Motor neuron (in vitro differentiated cells): ENCODE measurements around the gene GINS2. TPM values are rescaled to one million over a fixed set of nuclear protein-coding genes. Genes with fewer than 3 reads are reported as not detected.

Source experiments
- ATAC-seq, 8 experiments: fragments of 200-7000 bp; cut with Tn5 transposase; replicated peaks in 6 of 8; 2 replicates each; pipeline ENCODE4 v1.8.0; 2021; ENCODE audit warnings: mild to moderate bottlenecking in 8 of 8, moderate library complexity in 8 of 8
- H3K27ac ChIP-seq, 2 donors: fragments of 250-450 bp; sonication (Bioruptor Pico); 2 replicates each; pipeline ENCODE4 v1.9.0; 2021; ENCODE audit warnings: antibody characterized with exemption in 2 of 2, mild to moderate bottlenecking in 2 of 2, moderate library complexity in 1 of 2
- H3K4me1 ChIP-seq, 2 donors: fragments of 250-450 bp; sonication (Bioruptor Pico); replicated peaks in 1 of 2; 2 replicates each; pipeline ENCODE4 v1.6.1; 2021; ENCODE audit warnings: antibody characterized with exemption in 2 of 2, mild to moderate bottlenecking in 2 of 2, moderate library complexity in 1 of 2
- H3K4me3 ChIP-seq, 5 donors: fragments of 250-450 bp; sonication (Bioruptor Pico); 2 replicates each; pipeline ENCODE4 v1.9.0; 2021; ENCODE audit warnings: antibody characterized with exemption in 5 of 5, mild to moderate bottlenecking in 5 of 5, moderate library complexity in 4 of 5
- WGBS, 10 experiments: fragments of 450-650 bp; shearing (Covaris generic); methylation state at CpG; one replicate each; pipeline ENCODE4 v1.0.0; 2022; 5-methylcytosine and 5-hydroxymethylcytosine counted together
- in situ Hi-C, 9 experiments: fragments of 400-800 bp; cut with MboI; loops; one replicate each; pipeline ENCODE4 v1.15.0; 2021; ENCODE audit warnings: low sequenced_read_pairs in 9 of 9, low pct_unique_long_range_greater_than_20kb in 2 of 9; ENCODE audit not compliant: unreplicated experiment in 9 of 9
- total RNA-seq, 8 experiments: library from RNA; unstranded; fragments of 300-600 nt; gene quantifications; 2 replicates each; pipeline versions ENCODE4 v1.2.3 to v1.2.4, GENCODE V29; 2022

The GINS2 gene
- total RNA-seq, 8 experiments from 2014 or later, result 0.25 to 26.1 (median 5.3) TPM

DNA sequence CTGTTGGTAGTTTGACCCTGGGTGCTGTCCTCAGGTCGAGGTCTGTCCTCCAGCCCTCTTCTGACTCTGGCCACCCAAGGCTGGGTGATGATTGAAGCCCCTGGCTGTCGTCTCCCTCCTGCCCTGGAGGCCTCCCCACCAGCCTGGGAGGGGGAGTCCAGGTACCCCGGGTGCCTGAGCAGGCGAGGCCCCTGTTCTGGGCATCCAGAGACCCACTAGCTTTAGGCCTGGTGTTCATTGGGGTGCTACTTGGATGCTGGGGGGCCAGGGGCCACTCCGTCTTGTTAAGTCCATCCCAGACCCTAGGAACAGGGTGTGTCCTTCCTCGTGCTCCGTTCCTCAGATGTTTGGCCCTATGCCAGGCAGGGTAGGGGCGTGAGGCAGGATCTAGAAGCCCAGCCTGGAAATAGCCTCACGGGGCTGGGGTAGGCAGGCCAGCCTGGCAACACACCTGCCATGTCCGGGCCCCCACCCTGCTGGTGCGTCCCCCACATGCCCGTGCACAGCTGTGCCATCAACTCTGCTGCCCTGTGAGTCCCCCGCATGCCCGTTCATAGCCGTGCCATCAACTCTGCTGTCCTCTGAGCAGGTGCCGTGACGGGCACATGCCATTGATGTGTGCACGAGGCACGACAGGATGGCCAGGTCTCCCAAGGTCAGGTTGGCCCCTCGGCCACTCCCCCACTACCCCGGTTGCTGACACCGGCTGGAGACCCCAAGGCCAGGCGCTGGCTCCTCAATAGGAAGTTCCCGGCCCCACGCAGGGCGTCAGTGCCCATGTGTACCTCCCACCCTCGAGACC is 36.9 kb downstream of the GINS2 start:
- H3K4me3 ChIP-seq, result no peak overlapping the region
- 0 to 80% (median 40%) methylated on average over 1 to 9 of the region's 27 CpGs; no CpG with 5 or more reads in 5 of the 10 experiments for WGBS, 10 experiments
- in situ Hi-C loops, result no loop called here
- H3K27ac ChIP-seq, result peak overlapping the region; percentile 90 to 95
- H3K4me1 ChIP-seq, result peaks cover 52 to 56% of the 10 kb centered on the region in 2 donors
- peak in 5 of 8 experiments; percentile 0 to 32 (median 2) for ATAC-seq

DNA sequence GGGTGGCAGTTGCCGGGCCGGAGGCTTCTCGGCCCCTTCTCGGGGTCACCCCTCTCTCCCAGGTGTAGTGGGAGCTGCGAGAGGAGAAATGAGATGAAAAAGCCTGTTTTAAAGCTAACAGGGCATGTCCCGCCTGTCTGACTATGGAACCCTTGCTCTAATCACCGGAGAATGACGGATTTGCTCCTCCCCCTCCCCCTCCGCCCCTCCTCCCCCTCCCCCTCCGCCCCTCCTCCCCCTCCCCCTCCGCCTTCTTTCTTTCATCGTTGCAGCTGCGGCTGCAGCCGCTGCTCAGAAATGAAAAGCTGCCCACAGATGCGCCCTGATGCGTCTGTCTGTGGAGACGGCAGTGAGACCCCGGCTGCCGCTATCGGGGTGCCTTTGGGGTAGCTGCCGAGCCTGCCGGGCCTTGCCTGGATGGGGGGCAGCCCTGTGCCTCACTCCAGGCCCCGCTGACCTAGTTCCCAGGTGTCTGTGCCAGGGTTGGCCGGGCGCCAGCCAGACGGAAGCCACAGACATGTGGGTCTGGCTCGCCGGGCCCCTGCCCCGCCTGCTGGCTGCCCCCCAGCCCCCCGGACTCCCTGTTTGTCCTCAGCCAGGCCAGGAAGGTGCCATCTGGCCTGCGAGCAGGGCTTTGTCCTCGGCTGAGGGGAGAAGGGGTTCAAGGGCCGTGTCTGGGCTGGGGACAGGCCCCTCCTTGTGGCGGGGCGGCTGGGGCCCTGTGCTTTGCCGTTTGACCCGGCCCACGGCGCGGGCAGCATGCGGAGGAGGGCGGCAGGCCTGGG is 37.7 kb downstream of the GINS2 start:
- 13 to 100% (median 20%) methylated on average over 1 to 6 of the region's 42 CpGs; no CpG with 5 or more reads in 7 of the 10 experiments for WGBS, 10 experiments
- peak in 5 of 8 experiments; percentile 3 to 32 (median 23) for ATAC-seq
- peaks cover 52 to 56% of the 10 kb centered on the region in 2 donors for H3K4me1 ChIP-seq
- H3K4me3 ChIP-seq, result peak overlapping the region in 1 of 5 donors; percentile 5
- in situ Hi-C loops, result no loop called here
- H3K27ac ChIP-seq, result peak overlapping the region; percentile 90 to 95

DNA sequence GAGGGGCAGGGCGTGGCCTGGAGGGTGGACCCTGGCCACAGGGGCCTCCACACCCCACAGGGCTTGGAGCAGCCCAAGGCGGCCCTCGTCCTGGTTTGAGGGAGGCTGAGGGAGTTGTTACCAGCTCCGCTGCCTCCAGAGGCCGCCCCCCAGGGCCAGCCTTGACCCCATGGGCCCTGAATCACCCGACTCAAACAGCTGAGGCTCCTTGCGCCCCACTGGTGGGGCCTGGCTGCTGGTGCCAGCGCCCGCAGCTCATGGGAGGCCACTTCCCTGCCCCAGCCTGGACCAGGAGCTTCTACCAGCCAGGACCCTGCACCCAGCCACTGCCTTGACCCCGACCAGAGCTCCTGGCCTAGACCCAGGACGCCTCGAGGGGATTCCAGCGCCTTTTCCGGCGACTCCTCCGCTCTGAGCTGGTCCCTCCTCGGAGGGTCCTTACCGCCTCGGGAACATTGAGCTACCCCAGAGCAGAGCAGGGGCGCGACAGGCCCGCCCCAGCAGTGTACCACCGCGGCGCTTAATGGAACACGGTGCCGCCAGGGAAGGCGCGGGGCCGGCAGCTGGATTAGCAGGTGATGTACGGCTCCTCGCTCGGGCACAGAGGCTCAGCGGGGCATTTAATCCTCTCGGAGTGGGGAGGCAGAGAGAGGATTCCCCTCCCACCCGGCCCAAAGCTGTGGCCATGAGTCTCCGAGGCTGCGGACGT is 38.5 kb downstream of the GINS2 start:
- 7 to 100% (median 64%) methylated on average over 1 to 5 of the region's 39 CpGs; no CpG with 5 or more reads in 5 of the 10 experiments for WGBS, 10 experiments
- peaks cover 52 to 56% of the 10 kb centered on the region in 2 donors for H3K4me1 ChIP-seq
- ATAC-seq, result peak in 6 of 8 experiments; percentile 3 to 23 (median 16)
- peak overlapping the region in 1 of 5 donors; percentile 5 for H3K4me3 ChIP-seq
- peak overlapping the region; percentile 76 to 95 for H3K27ac ChIP-seq
- in situ Hi-C loops, result no loop called here

DNA sequence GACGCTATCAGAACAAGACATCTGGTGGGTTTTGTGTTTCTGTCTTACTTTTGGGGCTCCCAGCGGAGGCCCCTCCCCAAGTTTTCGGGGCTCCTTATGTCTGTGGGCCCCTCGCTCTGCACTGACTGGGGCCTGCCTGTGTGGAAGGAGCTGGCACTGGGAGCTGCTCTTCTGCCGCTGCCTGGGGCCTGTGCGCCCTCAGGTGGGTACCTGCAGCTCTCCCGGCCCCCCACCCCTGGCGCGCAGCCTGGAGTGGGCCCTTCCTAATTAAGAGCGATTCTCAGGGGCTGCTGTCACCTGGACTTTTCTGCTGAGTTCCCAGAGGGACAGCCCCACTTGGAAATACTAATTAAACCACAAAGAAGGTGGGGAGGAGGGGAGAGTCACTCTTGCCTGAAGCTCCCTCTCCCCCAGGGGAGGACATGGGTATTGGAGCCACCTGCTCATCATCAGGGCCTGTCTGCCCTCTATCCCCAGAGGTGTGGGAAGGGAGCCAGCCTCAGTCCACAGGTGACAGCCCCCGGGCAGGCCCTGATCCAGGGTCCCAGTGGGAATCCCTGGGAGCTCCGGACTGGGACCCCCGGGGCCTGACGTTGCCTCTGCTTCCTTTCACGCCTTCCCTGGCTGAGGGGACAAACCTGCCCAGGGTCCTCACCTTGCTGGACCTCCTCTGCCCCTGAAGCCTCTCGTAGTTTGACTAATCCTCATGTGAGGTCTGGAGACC is 39.2 kb downstream of the GINS2 start:
- ATAC-seq, result no peak
- H3K4me1 ChIP-seq, result peaks cover 52 to 56% of the 10 kb centered on the region in 2 donors
- H3K4me3 ChIP-seq, result no peak overlapping the region
- in situ Hi-C loops, result no loop called here
- WGBS, 10 experiments, result 90 to 100% methylated on average over 3 of the region's 16 CpGs; no CpG with 5 or more reads in 8 of the 10 experiments
- peak overlapping the region; percentile 76 to 95 for H3K27ac ChIP-seq

DNA sequence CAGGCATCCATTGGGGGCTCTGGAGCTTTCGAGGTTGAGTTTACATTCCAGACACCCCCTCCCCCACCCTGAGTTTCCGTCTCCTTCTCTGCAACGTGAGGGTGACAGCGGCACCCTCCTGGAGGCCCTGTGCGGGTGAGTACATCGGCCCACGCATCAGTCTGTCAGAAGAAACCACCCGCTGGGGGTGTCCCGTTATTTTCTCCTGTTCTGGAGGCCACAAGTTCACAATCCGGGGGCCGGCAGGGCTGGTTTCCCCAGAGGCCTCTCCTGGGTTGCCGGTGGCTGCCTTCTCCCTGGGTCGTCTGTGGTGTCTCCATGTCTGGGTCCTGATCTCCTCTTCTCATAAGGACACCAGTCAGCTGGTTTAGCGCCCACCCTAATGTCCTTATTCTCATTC is 39.9 kb downstream of the GINS2 start:
- H3K4me3 ChIP-seq, result no peak overlapping the region
- 40 to 92% (median 81%) methylated on average over 1 to 12 of the region's 14 CpGs; no CpG with 5 or more reads in 6 of the 10 experiments for WGBS, 10 experiments
- peaks cover 52 to 53% of the 10 kb centered on the region in 2 donors for H3K4me1 ChIP-seq
- in situ Hi-C loops, result no loop called here
- no peak for ATAC-seq
- no peak overlapping the region for H3K27ac ChIP-seq

DNA sequence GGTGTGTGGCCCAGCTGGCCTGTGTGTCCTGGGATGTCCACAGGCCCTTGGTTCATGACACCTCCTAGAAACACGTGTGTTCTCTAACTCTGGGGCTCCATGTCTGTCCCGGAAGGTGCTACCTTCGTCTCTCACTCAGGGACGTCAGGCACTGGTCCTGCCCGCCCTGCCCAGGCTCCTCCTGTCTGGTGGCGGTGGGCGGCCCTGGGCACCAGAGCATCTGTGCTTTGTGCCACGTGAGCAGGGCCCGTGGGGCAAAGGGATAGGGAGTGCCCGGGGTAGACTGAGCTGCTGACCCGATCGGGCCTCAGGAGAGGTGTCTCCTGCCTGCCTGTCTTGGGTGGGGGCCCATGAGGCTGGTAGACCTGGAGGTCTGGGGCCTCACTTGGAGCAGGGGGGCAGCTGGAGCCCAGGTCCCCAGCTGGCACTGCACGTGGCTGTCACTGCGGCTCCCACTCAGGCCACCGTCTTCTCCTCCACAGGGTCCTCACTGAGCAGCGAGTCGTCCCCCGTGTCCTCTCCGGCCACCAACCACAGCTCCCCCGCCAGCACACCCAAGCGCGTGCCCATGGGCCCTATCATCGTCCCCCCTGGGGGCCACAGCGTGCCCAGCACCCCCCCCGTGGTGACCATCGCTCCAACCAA is 40.6 kb downstream of the GINS2 start:
- Histone ChIP-seq H3K4me1 (peaks cover 46 to 48% of the 10 kb centered on the region in 2 donors), H3K27ac (no peak overlapping the region), H3K4me3 (no peak overlapping the region)
- 53 to 100% (median 92%) methylated on average over 1 to 11 of the region's 26 CpGs; no CpG with 5 or more reads in 5 of the 10 experiments for WGBS, 10 experiments
- no peak for ATAC-seq
- in situ Hi-C loops, result no loop called here

DNA sequence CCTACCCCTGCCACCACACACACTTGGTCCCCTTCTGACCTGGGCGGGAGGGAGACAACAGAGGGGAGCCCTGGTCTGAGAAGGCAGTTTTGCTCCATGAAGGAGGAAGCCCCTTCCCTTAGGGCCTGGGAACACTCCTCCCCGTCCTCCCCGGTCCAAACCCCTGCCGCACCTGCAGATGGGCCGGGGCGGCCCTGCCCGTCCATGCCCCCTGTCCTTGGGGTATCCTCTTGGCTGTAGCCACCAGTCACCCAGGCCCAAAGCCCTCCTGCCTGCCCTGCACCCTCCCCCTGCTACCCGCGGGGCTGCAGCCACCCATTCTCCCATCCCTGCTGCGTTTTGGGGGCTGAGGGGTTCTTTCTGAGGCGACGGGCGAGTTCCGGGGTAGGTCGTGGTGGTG is 41.8 kb downstream of the GINS2 start:
- 90 to 100% (median 100%) methylated on average over 1 to 2 of the region's 15 CpGs; no CpG with 5 or more reads in 7 of the 10 experiments for WGBS, 10 experiments
- H3K4me1 ChIP-seq, result peaks cover 36 to 38% of the 10 kb centered on the region in 2 donors
- in situ Hi-C loops, result no loop called here
- ATAC-seq, result no peak
- H3K27ac ChIP-seq, result no peak overlapping the region
- H3K4me3 ChIP-seq, result no peak overlapping the region

DNA sequence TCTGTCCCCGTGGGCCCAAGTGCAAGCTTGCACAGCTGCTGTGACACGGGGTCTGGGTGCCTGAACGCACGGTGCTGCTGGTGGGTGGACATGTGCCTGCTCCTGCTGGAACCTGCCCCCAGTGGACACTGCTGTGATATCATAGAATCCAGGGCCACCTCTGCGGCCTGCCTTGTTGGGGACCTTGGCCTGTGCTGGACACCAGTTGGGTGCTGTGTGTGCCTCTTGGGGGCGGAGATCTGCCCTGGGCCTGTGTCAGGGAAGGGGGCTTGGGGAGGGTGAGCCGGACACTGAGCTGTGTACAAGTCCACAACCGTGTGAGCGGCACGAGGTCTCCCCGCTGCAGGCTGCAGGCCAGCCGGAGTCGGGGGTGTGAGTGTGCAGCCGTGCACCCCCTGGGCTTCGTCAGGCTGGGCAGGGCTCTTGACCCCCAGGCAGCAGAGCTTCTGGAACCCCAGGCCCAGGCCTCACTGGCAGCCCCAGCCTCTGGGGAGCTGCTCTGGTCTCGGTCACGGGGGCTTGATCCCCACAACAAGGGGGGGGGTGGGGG is 42.3 kb downstream of the GINS2 start:
- no peak for ATAC-seq
- in situ Hi-C loops, result no loop called here
- peaks cover 31 to 33% of the 10 kb centered on the region in 2 donors for H3K4me1 ChIP-seq
- WGBS, 10 experiments, result 93 to 100% methylated on average over 1 to 7 of the region's 17 CpGs; no CpG with 5 or more reads in 8 of the 10 experiments
- H3K4me3 ChIP-seq, result no peak overlapping the region
- H3K27ac ChIP-seq, result no peak overlapping the region

DNA sequence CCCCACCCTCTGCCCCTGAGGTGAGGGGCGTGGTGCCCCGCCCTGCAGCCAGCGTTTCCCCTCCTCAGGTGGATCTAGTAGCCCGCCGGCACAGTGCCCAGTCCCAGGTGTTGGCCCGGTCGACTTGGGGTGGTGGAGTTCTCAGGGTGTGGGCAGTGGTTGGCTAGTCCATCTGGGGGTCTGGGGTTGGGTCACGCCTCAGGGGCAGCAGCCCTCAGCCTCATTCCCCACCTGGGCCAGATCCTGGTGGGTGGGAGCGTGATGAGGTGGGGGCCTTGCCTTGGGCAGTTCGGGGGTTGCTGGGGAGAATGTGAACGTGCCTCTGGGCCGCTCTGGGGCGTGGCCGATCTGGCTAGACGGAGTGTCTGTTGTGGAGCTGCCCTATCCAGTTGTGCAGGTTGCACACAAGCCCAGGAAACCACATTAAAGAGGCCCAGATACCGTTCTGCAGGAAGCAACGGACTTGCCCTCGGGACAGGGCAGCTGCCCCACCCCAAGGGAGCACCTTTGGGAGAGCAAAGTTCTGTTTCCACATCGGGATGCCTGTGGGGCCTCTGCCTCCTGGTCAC is 43.6 kb downstream of the GINS2 start:
- in situ Hi-C loops, result no loop called here
- Histone ChIP-seq H3K4me3 (no peak overlapping the region), H3K27ac (no peak overlapping the region), H3K4me1 (peaks cover 19 to 21% of the 10 kb centered on the region in 2 donors)
- ATAC-seq, result no peak
- WGBS, 10 experiments, result 94% methylated on average over 3 of the region's 19 CpGs; no CpG with 5 or more reads in 9 of the 10 experiments

DNA sequence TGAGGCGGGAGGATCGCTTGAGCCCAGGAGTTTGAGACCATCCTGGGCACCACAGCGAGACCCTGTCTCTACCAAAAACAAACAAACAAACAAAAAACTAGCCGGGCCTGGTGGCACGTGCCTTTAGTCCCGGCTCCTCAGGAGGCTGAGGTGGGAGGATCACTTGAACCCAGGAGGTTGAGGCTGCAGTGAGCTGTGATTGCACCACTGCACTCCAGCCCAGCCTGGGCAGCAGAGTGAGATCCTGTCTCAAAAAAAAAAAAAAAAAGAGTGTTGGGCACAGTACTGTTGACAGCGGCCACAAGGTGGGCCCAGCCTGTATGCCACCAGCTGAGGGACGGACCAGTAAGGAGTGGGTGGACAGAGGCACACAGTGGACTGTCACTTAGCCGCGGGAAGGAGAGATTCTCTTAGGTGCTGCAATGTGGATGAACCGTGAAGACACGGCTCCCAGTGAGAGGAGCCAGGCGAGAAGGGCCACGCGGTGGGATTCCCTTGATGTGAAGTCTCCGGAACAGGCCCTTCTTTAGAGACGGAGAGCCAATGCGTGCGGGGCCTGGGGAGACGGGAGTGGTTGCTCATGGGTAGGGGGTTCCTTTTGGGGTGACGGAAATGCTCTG is 44.6 kb downstream of the GINS2 start:
- Histone ChIP-seq H3K4me1 (peaks cover 10 to 15% of the 10 kb centered on the region in 2 donors), H3K4me3 (no peak overlapping the region), H3K27ac (no peak overlapping the region)
- ATAC-seq, result no peak
- in situ Hi-C loops, result no loop called here
- WGBS, 10 experiments, result 80 to 100% (median 98%) methylated on average over 1 to 13 of the region's 21 CpGs; no CpG with 5 or more reads in 4 of the 10 experiments

DNA sequence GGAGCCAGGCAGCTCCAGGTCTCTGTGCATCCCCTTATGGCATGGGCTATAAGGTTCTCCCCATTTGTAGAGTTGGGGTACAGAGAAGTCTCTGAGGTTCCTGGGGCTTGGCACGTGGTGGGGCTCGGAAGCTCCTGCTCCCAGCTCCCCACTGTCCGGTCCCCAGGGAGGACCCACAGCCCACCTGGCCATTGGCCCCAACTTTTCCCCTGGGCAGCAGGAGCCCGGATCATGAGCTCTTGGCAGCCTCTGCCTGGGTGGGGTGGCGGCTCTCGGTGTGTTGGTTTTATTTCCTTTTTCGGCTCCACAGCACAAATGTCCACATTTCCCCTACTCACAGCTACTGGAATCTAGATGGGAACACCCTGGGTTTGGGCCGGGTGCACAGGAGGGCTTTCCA is 45.1 kb downstream of the GINS2 start:
- no peak overlapping the region for H3K27ac ChIP-seq
- peaks cover 8 to 15% of the 10 kb centered on the region in 2 donors for H3K4me1 ChIP-seq
- H3K4me3 ChIP-seq, result no peak overlapping the region
- in situ Hi-C loops, result no loop called here
- ATAC-seq, result no peak
- 25 to 100% (median 73%) methylated on average over 1 of the region's 8 CpGs; no CpG with 5 or more reads in 6 of the 10 experiments for WGBS, 10 experiments
